Activated T-cell treated with anti-CD3 and anti-CD28 coated beads for 4 hours (primary cell): ENCODE measurements around the gene GSTT2B.
"Not testable (repeated sequence)": the region's sequence is repeated elsewhere in the genome, so short reads cannot be mapped to it uniquely, and the experiment has no call there.

Experiments
- DNase-seq: peaks from one replicate; pipeline ENCODE4 v3.0.0-alpha.2; 2020

The GSTT2B gene

GRCh38 chr22:23939017-23939357 is 22.0 kb downstream of the GSTT2B start:
- DNase-seq, result no peak

- DNase-seq, result no peak
Observed at GRCh38 chr22:23938328-23939016, 22.5 kb downstream of the GSTT2B start.

- DNase-seq, result no peak
Observed at GRCh38 chr22:23926561-23926960, 34.4 kb downstream of the GSTT2B start.

- DNase-seq, result no peak
Observed at GRCh38 chr22:23925020-23925606, 35.9 kb downstream of the GSTT2B start.

GRCh38 chr22:23922921-23923320 is 38.1 kb downstream of the GSTT2B start:
- DNase-seq, result no peak

GRCh38 chr22:23921586-23922201 is 39.3 kb downstream of the GSTT2B start:
- not testable (repeated sequence) for DNase-seq

- not testable (repeated sequence) for DNase-seq
Observed at GRCh38 chr22:23920267-23920611, 40.8 kb downstream of the GSTT2B start.

- DNase-seq, result no peak
Observed at GRCh38 chr22:23915290-23915689, 45.7 kb downstream of the GSTT2B start.

GRCh38 chr22:23913661-23914353 is 47.2 kb downstream of the GSTT2B start:
- DNase-seq, result peak; percentile 99

GRCh38 chr22:23913306-23913660 is 47.7 kb downstream of the GSTT2B start:
- no peak for DNase-seq

GRCh38 chr22:23912293-23912903 is 48.6 kb downstream of the GSTT2B start:
- no peak for DNase-seq

GRCh38 chr22:23911318-23911980 is 49.5 kb downstream of the GSTT2B start:
- no peak for DNase-seq

GRCh38 chr22:23910496-23911190 is 50.4 kb downstream of the GSTT2B start:
- DNase-seq, result no peak

GRCh38 chr22:23909296-23909898 is 51.6 kb downstream of the GSTT2B start:
- no peak for DNase-seq

- DNase-seq, result no peak
Observed at GRCh38 chr22:23908587-23909205, 52.3 kb downstream of the GSTT2B start.

- DNase-seq, result not testable (repeated sequence)
Observed at GRCh38 chr22:23907423-23907822, 53.6 kb downstream of the GSTT2B start.
